Measurements from ENCODE around the gene C1QL3.

DNA sequence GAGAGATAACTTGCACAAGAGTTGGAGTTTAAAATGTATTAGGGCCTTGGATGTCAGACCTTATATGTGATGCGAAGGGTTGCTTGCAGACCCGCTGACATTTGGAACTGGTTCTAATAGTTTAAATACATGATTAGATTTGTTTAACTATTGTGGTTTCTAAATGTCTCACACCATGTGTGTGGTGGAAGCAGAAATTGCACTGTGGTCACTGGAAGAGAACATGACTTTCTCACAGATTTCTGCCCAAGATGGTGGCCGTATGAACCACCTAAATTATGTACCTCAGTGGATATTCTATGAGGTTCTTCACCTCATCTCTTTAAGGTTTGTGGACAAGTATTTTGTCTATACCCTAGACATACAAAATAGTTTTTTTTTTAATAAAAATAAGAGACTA lies 8.2 kb upstream of the C1QL3 start:
- TF ChIP-seq POLR2AphosphoS5 (IDR thresholded peaks at IDR 0.05; ENCODE audit: low read depth, low read length) (no peak), TAF1 (IDR thresholded peaks at IDR 0.05; ENCODE audit: borderline replicate concordance, low read depth, low read length) (no peak)

All from GM12892 (cell line).